CD4-positive, alpha-beta T cell (primary cell): ENCODE measurements around the gene NFATC1. TPM values are rescaled to one million over a fixed set of nuclear protein-coding genes. Genes with fewer than 3 reads are reported as not detected.

Experiments
- ATAC-seq: fragments of 200-7000 bp; cut with Tn5 transposase; one replicate; pipeline ENCODE4 v1.10.0; 2022; ENCODE audit warnings: mild to moderate bottlenecking; ENCODE audit not compliant: poor library complexity
- CTCF ChIA-PET: fragments of 350-600 bp; sonication (Branson Sonifier 250); formaldehyde crosslinking; loops from one replicate; lab custom pipeline; 2021; ENCODE audit warnings: antibody characterized with exemption, inconsistent platforms; lab: Charles Lee
- POLR2A ChIA-PET: fragments of 350-600 bp; sonication (Branson Sonifier 250); formaldehyde crosslinking; loops from one replicate; lab custom pipeline; 2021; ENCODE audit warnings: antibody characterized with exemption, inconsistent platforms; lab: Charles Lee
- DNase-seq, 14 experiments: peaks; one replicate each; pipeline ENCODE4 v3.0.0-alpha.2; 2013 to 2020; ENCODE audit warnings: mixed read lengths in 2 of 14
- H3K27ac ChIP-seq, 2 donors: one replicate each; pipeline versions ENCODE4 v1.5.1 to v1.7.0; 2013; ENCODE audit warnings: low read length in 2 of 2, low read depth in 1 of 2, mild to moderate bottlenecking in 1 of 2
- H3K27me3 ChIP-seq, 2 experiments: 1 replicate in 1 of 2; 2 replicates in 1 of 2; pipeline versions ENCODE4 v1.6.1 to v1.7.0; 2013; ENCODE audit warnings: low read length in 2 of 2, control low read depth in 1 of 2, mild to moderate bottlenecking in 1 of 2, moderate library complexity in 1 of 2; ENCODE audit not compliant: insufficient read depth in 2 of 2, control insufficient read depth in 1 of 2
- H3K36me3 ChIP-seq: one replicate; pipeline ENCODE4 v1.6.1; 2013; ENCODE audit warnings: low read length, control low read depth; ENCODE audit not compliant: insufficient read depth
- H3K4me1 ChIP-seq: one replicate; pipeline ENCODE4 v1.6.1; 2013; ENCODE audit warnings: low read length, control low read depth; ENCODE audit not compliant: insufficient read depth
- H3K4me3 ChIP-seq: one replicate; pipeline ENCODE4 v1.5.1; 2013; ENCODE audit warnings: mild to moderate bottlenecking, low read length, moderate library complexity
- H3K9me3 ChIP-seq, 2 experiments: 1 replicate in 1 of 2; 2 replicates in 1 of 2; pipeline versions ENCODE4 v1.6.1 to v1.7.0; 2013; ENCODE audit warnings: low read length in 2 of 2, mild to moderate bottlenecking in 2 of 2, control low read depth in 1 of 2, moderate library complexity in 1 of 2; ENCODE audit not compliant: control insufficient read depth in 1 of 2, insufficient read depth in 1 of 2
- H3K27ac Mint-ChIP-seq: one replicate; pipeline ENCODE4 v1.8.0; 2020; ENCODE audit warnings: mixed read lengths
- H3K27me3 Mint-ChIP-seq: one replicate; pipeline ENCODE4 v1.8.0; 2021; ENCODE audit warnings: mixed read lengths
- H3K36me3 Mint-ChIP-seq: one replicate; pipeline ENCODE4 v1.8.0; 2021; ENCODE audit warnings: low read depth, mixed read lengths
- H3K4me1 Mint-ChIP-seq: one replicate; pipeline ENCODE4 v1.8.0; 2021; ENCODE audit warnings: low read depth, mixed read lengths
- H3K4me3 Mint-ChIP-seq: one replicate; pipeline ENCODE4 v1.8.0; 2020; ENCODE audit warnings: mild to moderate bottlenecking, mixed read lengths
- H3K9me3 Mint-ChIP-seq: one replicate; pipeline ENCODE4 v1.8.0; 2020; ENCODE audit warnings: mixed read lengths
- CTCF ChIP-seq: fragments of 200-600 bp; IDR thresholded peaks from one replicate; pipeline ENCODE4 v1.8.0; 2022; ENCODE audit warnings: antibody characterized with exemption, mild to moderate bottlenecking
- intact Hi-C, 2 experiments: fragments of 100-400 bp; cut with DNase I in 1 of 2; cut with micrococcal nuclease in 1 of 2; formaldehyde crosslinking; loops; one replicate each; pipeline versions ENCODE4 v1.15.1 to v1.9.0; 2023 to 2025; cut with DNase I, micrococcal nuclease
- total RNA-seq, 174 experiments: library from RNA in 2 of 174; stranded (reverse) in 2 of 174; gene quantifications; one replicate each; pipeline ENCODE4 v1.2.3 and lab custom pipeline; 2021 to 2026

The NFATC1 gene
- total RNA-seq, 2 experiments from 2014 or later, result 107 to 113 TPM

GRCh38 chr18:79405781-79406575 is 10.2 kb downstream of the NFATC1 start:
- Histone ChIP-seq H3K4me3 (peak overlapping the region; percentile 40), H3K36me3 (peaks cover 24% of the 10 kb centered on the region), H3K27ac (peak overlapping the region; percentile 92 to 97), H3K9me3 (no peaks in the 10 kb centered on the region), H3K4me1 (peaks cover 63% of the 10 kb centered on the region), H3K27me3 (no peaks in the 10 kb centered on the region)
- peak overlapping the region; percentile 96 for H3K27ac Mint-ChIP-seq
- H3K36me3 Mint-ChIP-seq, result peaks cover 48% of the 10 kb centered on the region
- H3K9me3 Mint-ChIP-seq, result no peaks in the 10 kb centered on the region
- DNase-seq (peak; percentile 78 to 98 (median 86)), ATAC-seq (peak; percentile 76)
- peaks cover 56% of the 10 kb centered on the region for H3K4me1 Mint-ChIP-seq
- POLR2A ChIA-PET, result interaction anchor here (0.9 to 4.2 kb wide), 12 partner anchors 9 to 628 kb away, joined by 3 to 51 read pairs (median 4); partner anchors contain the start of gene NFATC1
- intact Hi-C loops, result loop anchor here (5.0 to 10.0 kb wide), 2 partner anchors 36 to 629 kb away; partner anchors contain the start of gene RBFA (in 1 of the 2)
- TF ChIP-seq CTCF, result peak; percentile 16
- H3K4me3 Mint-ChIP-seq, result peak overlapping the region; percentile 90
- CTCF ChIA-PET, result interaction anchor here (0.8 to 1.9 kb wide), 6 partner anchors 9 to 118 kb away, joined by 3 to 18 read pairs (median 6); partner anchors contain the start of gene NFATC1
- no peaks in the 10 kb centered on the region for H3K27me3 Mint-ChIP-seq

DNA sequence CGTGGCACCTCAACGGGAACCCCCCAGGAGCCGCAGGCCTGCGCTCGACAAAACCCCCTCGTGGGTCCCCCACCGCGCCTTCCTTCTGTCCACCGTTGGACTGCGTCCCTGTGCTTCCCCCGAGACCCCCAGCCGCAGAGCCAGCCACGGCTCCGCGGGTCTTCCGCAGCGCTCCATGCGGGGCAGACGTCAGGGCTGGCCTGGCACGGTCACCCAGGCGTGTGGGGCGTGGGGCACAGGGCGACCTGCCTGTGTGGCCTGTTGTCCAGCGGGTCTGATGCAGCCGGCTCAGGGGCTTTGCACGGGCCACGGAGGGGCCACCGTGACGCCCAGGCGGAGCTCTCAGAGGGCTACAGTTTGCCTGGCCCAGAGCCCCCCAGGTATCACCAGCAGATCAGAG is 11.0 kb downstream of the NFATC1 start:
- Histone ChIP-seq H3K36me3 (peaks cover 28% of the 10 kb centered on the region), H3K4me1 (peaks cover 55% of the 10 kb centered on the region), H3K4me3 (peak overlapping the region; percentile 40), H3K27me3 (no peaks in the 10 kb centered on the region), H3K9me3 (no peaks in the 10 kb centered on the region), H3K27ac (peak overlapping the region; percentile 92 to 97)
- H3K4me3 Mint-ChIP-seq, result peak overlapping the region; percentile 90
- TF ChIP-seq CTCF, result no peak
- intact Hi-C loops, result loop anchor here (5.0 to 10.0 kb wide), 2 partner anchors 36 to 628 kb away; partner anchors contain the start of gene RBFA (in 1 of the 2)
- H3K9me3 Mint-ChIP-seq, result no peaks in the 10 kb centered on the region
- H3K4me1 Mint-ChIP-seq, result peaks cover 51% of the 10 kb centered on the region
- ChIA-PET POLR2A (interaction anchor here (1.7 to 3.3 kb wide), 4 partner anchors 10 to 110 kb away, joined by 6 to 28 read pairs (median 16); partner anchors contain the start of gene NFATC1), CTCF (interaction anchor here (1.6 to 1.9 kb wide), 2 partner anchors 13 to 26 kb away, joined by 6 to 8 read pairs; no protein-coding TSS in a partner anchor)
- ATAC-seq (no peak), DNase-seq (peak in 1 of 14 experiments; percentile 32)
- no peaks in the 10 kb centered on the region for H3K27me3 Mint-ChIP-seq
- peaks cover 47% of the 10 kb centered on the region for H3K36me3 Mint-ChIP-seq
- peak overlapping the region; percentile 96 for H3K27ac Mint-ChIP-seq

DNA sequence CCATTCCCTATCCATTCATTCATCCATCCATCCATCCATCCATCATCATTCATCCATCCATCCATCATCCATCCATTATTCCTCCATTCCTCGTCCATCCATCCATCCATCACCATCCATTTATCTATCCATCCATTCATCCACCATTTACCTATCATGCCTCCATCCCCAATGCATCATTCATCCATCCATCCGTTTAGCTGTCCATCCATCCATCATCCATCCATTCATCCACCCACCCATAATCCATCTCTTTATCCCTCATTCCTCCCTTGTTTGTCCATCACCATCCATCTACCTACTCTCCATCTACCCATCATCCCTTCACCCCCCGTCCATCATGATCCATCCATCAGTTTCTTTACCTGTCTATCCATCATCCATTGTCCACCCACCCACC is 13.6 kb downstream of the NFATC1 start:
- Mint-ChIP-seq H3K9me3 (no peaks in the 10 kb centered on the region), H3K4me3 (no peak overlapping the region), H3K4me1 (peaks cover 51% of the 10 kb centered on the region), H3K27ac (no peak overlapping the region), H3K36me3 (peaks cover 54% of the 10 kb centered on the region), H3K27me3 (no peaks in the 10 kb centered on the region)
- Histone ChIP-seq H3K9me3 (no peaks in the 10 kb centered on the region), H3K4me3 (no peak overlapping the region), H3K27me3 (no peaks in the 10 kb centered on the region), H3K36me3 (peaks cover 53% of the 10 kb centered on the region), H3K4me1 (peaks cover 30% of the 10 kb centered on the region), H3K27ac (no peak overlapping the region)
- intact Hi-C loops, result loop anchor here (5.0 to 10.0 kb wide), 2 partner anchors 33 to 625 kb away; partner anchors contain the start of gene RBFA (in 1 of the 2)
- ChIA-PET POLR2A (no interaction called here), CTCF (no interaction called here)
- TF ChIP-seq CTCF, result no peak
- no peak for ATAC-seq
- no peak for DNase-seq
